CD4-positive, alpha-beta T cell (primary cell): ENCODE results near the gene AQP1. TPM values are rescaled to one million over a fixed set of nuclear protein-coding genes. Genes with fewer than 3 reads are reported as not detected.

Source experiments
- ATAC-seq: fragments of 200-7000 bp; cut with Tn5 transposase; one replicate; pipeline ENCODE4 v1.10.0; 2022; ENCODE audit warnings: mild to moderate bottlenecking; ENCODE audit not compliant: poor library complexity
- CTCF ChIA-PET: fragments of 350-600 bp; sonication (Branson Sonifier 250); formaldehyde crosslinking; loops from one replicate; lab custom pipeline; 2021; ENCODE audit warnings: antibody characterized with exemption, inconsistent platforms; lab: Charles Lee
- POLR2A ChIA-PET: fragments of 350-600 bp; sonication (Branson Sonifier 250); formaldehyde crosslinking; loops from one replicate; lab custom pipeline; 2021; ENCODE audit warnings: antibody characterized with exemption, inconsistent platforms; lab: Charles Lee
- DNase-seq, 14 experiments: peaks; one replicate each; pipeline ENCODE4 v3.0.0-alpha.2; 2013 to 2020; ENCODE audit warnings: mixed read lengths in 2 of 14
- H3K27ac ChIP-seq, 2 donors: one replicate each; pipeline versions ENCODE4 v1.5.1 to v1.7.0; 2013; ENCODE audit warnings: low read length in 2 of 2, low read depth in 1 of 2, mild to moderate bottlenecking in 1 of 2
- H3K27me3 ChIP-seq, 2 experiments: 1 replicate in 1 of 2; 2 replicates in 1 of 2; pipeline versions ENCODE4 v1.6.1 to v1.7.0; 2013; ENCODE audit warnings: low read length in 2 of 2, control low read depth in 1 of 2, mild to moderate bottlenecking in 1 of 2, moderate library complexity in 1 of 2; ENCODE audit not compliant: insufficient read depth in 2 of 2, control insufficient read depth in 1 of 2
- H3K36me3 ChIP-seq: one replicate; pipeline ENCODE4 v1.6.1; 2013; ENCODE audit warnings: low read length, control low read depth; ENCODE audit not compliant: insufficient read depth
- H3K4me1 ChIP-seq: one replicate; pipeline ENCODE4 v1.6.1; 2013; ENCODE audit warnings: low read length, control low read depth; ENCODE audit not compliant: insufficient read depth
- H3K4me3 ChIP-seq: one replicate; pipeline ENCODE4 v1.5.1; 2013; ENCODE audit warnings: mild to moderate bottlenecking, low read length, moderate library complexity
- H3K9me3 ChIP-seq, 2 experiments: 1 replicate in 1 of 2; 2 replicates in 1 of 2; pipeline versions ENCODE4 v1.6.1 to v1.7.0; 2013; ENCODE audit warnings: low read length in 2 of 2, mild to moderate bottlenecking in 2 of 2, control low read depth in 1 of 2, moderate library complexity in 1 of 2; ENCODE audit not compliant: control insufficient read depth in 1 of 2, insufficient read depth in 1 of 2
- H3K27ac Mint-ChIP-seq: one replicate; pipeline ENCODE4 v1.8.0; 2020; ENCODE audit warnings: mixed read lengths
- H3K27me3 Mint-ChIP-seq: one replicate; pipeline ENCODE4 v1.8.0; 2021; ENCODE audit warnings: mixed read lengths
- H3K36me3 Mint-ChIP-seq: one replicate; pipeline ENCODE4 v1.8.0; 2021; ENCODE audit warnings: low read depth, mixed read lengths
- H3K4me1 Mint-ChIP-seq: one replicate; pipeline ENCODE4 v1.8.0; 2021; ENCODE audit warnings: low read depth, mixed read lengths
- H3K4me3 Mint-ChIP-seq: one replicate; pipeline ENCODE4 v1.8.0; 2020; ENCODE audit warnings: mild to moderate bottlenecking, mixed read lengths
- H3K9me3 Mint-ChIP-seq: one replicate; pipeline ENCODE4 v1.8.0; 2020; ENCODE audit warnings: mixed read lengths
- CTCF ChIP-seq: fragments of 200-600 bp; IDR thresholded peaks from one replicate; pipeline ENCODE4 v1.8.0; 2022; ENCODE audit warnings: antibody characterized with exemption, mild to moderate bottlenecking
- intact Hi-C, 2 experiments: fragments of 100-400 bp; cut with DNase I in 1 of 2; cut with micrococcal nuclease in 1 of 2; formaldehyde crosslinking; loops; one replicate each; pipeline versions ENCODE4 v1.15.1 to v1.9.0; 2023 to 2025; cut with DNase I, micrococcal nuclease
- total RNA-seq, 174 experiments: library from RNA in 2 of 174; stranded (reverse) in 2 of 174; gene quantifications; one replicate each; pipeline ENCODE4 v1.2.3 and lab custom pipeline; 2021 to 2026

Gene AQP1
- total RNA-seq, 2 experiments from 2014 or later, result 0.17 to 0.22 TPM

GRCh38 chr7:30901856-30902255 is 9.8 kb upstream of the AQP1 start:
- no peak overlapping the region for H3K27ac Mint-ChIP-seq
- H3K4me3 ChIP-seq, result no peak overlapping the region
- ATAC-seq (no peak), DNase-seq (no peak)
- H3K36me3 ChIP-seq, result no peaks in the 10 kb centered on the region
- ChIA-PET POLR2A (no interaction called here), CTCF (no interaction called here)
- no peak overlapping the region for H3K4me3 Mint-ChIP-seq
- peaks cover 0 to 6% of the 10 kb centered on the region in 2 experiments for H3K9me3 ChIP-seq
- no peak overlapping the region for H3K27ac ChIP-seq
- no peaks in the 10 kb centered on the region for H3K36me3 Mint-ChIP-seq
- H3K4me1 ChIP-seq, result no peaks in the 10 kb centered on the region
- intact Hi-C loops, result no loop called here
- H3K9me3 Mint-ChIP-seq, result no peaks in the 10 kb centered on the region
- H3K27me3 ChIP-seq, result no peaks in the 10 kb centered on the region
- H3K4me1 Mint-ChIP-seq, result no peaks in the 10 kb centered on the region
- H3K27me3 Mint-ChIP-seq, result no peaks in the 10 kb centered on the region
- TF ChIP-seq CTCF, result no peak

GRCh38 chr7:30902466-30902865 is 9.2 kb upstream of the AQP1 start:
- no peak overlapping the region for H3K27ac Mint-ChIP-seq
- DNase-seq, result no peak
- no peak overlapping the region for H3K4me3 Mint-ChIP-seq
- no peaks in the 10 kb centered on the region for H3K36me3 Mint-ChIP-seq
- no peaks in the 10 kb centered on the region for H3K27me3 ChIP-seq
- intact Hi-C loops, result no loop called here
- H3K4me1 Mint-ChIP-seq, result no peaks in the 10 kb centered on the region
- ChIA-PET POLR2A (no interaction called here), CTCF (no interaction called here)
- H3K4me1 ChIP-seq, result no peaks in the 10 kb centered on the region
- H3K4me3 ChIP-seq, result no peak overlapping the region
- H3K36me3 ChIP-seq, result no peaks in the 10 kb centered on the region
- H3K27ac ChIP-seq, result no peak overlapping the region
- no peak for ATAC-seq
- TF ChIP-seq CTCF, result no peak
- no peaks in the 10 kb centered on the region for H3K9me3 Mint-ChIP-seq
- H3K9me3 ChIP-seq, result peaks cover 0 to 6% of the 10 kb centered on the region in 2 experiments
- no peaks in the 10 kb centered on the region for H3K27me3 Mint-ChIP-seq

GRCh38 chr7:30903146-30903545 is 8.5 kb upstream of the AQP1 start:
- Mint-ChIP-seq H3K36me3 (no peaks in the 10 kb centered on the region), H3K27ac (no peak overlapping the region), H3K27me3 (no peaks in the 10 kb centered on the region), H3K4me1 (no peaks in the 10 kb centered on the region), H3K9me3 (no peaks in the 10 kb centered on the region), H3K4me3 (no peak overlapping the region)
- DNase-seq (no peak), ATAC-seq (no peak)
- H3K4me3 ChIP-seq, result no peak overlapping the region
- no peaks in the 10 kb centered on the region for H3K4me1 ChIP-seq
- ChIA-PET CTCF (no interaction called here), POLR2A (no interaction called here)
- no peaks in the 10 kb centered on the region for H3K27me3 ChIP-seq
- peaks cover 0 to 6% of the 10 kb centered on the region in 2 experiments for H3K9me3 ChIP-seq
- H3K27ac ChIP-seq, result no peak overlapping the region
- H3K36me3 ChIP-seq, result no peaks in the 10 kb centered on the region
- no peak for TF ChIP-seq CTCF
- intact Hi-C loops, result no loop called here
